T-helper 9 cell (primary cell): Measurements from ENCODE around the gene GANAB.
"Not testable (repeated sequence)": the region's sequence is repeated elsewhere in the genome, so short reads cannot be mapped to it uniquely, and the experiment has no call there.

Experiments used
- DNase-seq: peaks from one replicate; pipeline ENCODE4 v3.0.0-alpha.2; 2020

Gene GANAB

DNA sequence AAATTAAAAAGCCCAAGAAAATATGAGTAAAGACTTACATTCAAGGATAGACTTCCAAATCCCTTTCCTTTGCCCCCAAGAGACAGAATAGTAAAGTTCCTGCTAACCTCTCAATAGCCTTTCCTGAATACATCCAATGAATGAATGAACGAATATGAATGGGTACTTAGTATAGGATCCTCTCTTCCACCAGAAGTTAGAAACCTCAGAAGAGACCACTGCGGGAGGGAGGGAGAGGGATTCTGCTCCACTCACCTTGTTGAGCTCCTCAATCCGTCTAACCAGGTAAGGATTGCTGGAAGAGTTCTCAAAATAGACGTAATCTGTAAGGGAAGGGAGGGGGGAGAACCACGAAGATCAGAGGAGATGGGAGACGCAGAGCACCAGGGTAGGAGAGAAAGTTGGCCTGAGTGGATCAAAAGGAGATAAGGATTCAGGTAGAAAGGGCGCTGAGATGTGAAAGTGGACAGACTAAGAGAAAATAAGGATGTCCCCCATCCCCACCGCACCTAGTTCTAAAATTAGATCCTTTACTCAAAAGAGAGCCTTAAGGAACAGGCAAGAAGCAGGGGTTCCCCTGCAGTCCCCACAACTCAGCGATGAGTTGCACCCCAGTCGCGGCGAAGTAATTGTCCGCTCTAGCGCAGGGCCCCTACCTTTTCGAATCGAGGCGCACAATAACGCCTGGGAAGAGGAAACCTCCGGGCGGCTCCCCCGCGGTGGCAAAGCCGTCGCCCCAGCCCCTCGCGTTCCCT lies 45.9 kb downstream of the GANAB start:
- no peak for DNase-seq

GRCh38 chr11:62599901-62600300 lies 46.5 kb downstream of the GANAB start:
- no peak for DNase-seq

GRCh38 chr11:62599069-62599696 lies 47.2 kb downstream of the GANAB start:
- peak; percentile 89 for DNase-seq

- DNase-seq: no peak
Measured at GRCh38 chr11:62595124-62595523, 51.3 kb downstream of the GANAB start.

- DNase-seq: peak; percentile 69
Measured at GRCh38 chr11:62593434-62594044, 52.9 kb downstream of the GANAB start.

- no peak for DNase-seq
Measured at GRCh38 chr11:62592989-62593421, 53.4 kb downstream of the GANAB start.

DNA sequence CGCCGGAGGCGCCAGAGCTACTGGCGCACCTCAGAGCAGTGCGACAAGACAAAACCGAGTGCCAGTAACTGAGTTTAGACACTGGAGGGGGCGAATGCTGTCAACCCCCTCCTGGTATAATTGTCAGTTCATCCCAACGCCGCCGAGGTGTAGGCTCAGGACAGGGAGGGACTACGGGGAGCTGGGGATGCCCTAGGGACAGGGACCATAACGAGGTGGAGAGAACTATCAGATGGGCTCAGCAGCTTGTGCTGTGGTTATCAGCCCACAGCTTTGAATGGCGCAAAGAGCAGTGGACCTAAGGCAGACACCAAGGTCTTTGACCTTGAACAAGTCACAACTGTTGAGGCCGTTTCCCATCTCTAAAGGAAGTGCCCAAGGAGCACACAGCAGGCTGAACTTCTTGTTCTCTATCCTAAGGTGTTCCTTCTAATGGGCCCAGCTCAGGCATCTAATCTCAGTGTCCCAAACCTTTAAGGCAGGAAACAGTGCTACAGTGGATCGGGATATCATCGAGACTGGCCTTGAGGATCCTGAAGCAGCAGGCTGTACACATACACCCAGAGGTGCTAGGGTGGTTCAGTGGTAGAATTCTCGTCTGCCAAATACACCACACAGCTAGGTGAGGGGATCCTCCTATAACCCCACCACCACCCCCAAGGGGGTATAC lies 54.1 kb downstream of the GANAB start:
- no peak for DNase-seq

GRCh38 chr11:62591448-62592145 lies 54.8 kb downstream of the GANAB start, which contains the start of gene TUT1:
TSS of gene TUT1 (minus strand) at chr11:62591523. CDS start at chr11:62591485, 38 bp downstream.
- peak; percentile 89 for DNase-seq

DNA sequence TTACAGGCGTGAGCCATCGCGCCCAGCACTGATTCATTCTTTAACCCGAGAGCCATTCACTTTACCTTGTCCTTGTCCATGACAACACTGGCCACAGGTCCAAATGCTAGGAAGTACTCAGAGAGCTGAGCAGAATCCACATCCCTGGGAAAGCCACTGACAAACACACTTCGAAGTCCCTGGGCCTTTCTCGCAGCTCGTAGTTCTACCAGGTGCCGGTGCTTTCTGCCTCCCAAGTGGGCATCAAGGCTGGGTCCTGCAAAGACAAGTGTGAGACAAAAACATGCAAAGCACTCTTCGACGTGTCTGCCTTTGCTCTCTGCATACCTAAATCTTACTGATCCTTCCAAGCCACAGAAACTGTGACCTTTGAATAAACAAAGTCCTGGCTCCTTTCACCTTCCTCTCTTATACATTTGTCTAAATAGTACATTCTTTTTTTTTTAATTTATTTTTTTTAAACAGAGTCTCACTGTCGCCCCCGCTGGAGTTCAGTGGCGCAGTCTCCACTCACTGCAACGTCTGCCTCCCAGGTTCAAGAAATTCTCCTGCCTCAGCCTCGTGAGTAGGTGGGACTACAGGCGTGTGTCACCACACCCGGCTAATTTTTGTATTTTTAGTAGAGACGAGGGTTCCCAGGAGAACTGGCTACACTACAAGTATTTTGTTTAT lies 57.3 kb downstream of the GANAB start:
- DNase-seq: no peak

GRCh38 chr11:62585356-62585755 lies 61.1 kb downstream of the GANAB start:
- DNase-seq: not testable (repeated sequence)

DNA sequence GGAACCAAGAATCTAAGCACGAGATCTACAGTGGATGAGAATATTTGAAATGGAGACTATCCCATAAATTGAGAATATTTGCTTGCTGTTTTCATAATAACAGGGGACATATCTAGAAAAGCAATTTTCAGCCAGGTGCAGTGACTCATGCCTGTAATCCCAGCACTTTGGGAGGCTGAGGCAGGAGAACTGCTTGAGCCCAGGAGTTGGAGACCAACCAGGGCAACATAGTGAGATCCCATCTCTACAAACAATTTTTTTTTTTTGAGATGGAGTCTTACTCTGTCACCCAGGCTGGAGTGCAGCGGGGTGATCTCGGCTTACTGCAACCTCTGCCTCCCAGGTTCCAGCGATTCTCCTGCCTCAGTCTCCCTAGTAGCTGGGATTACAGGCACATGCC lies 64.7 kb downstream of the GANAB start:
- not testable (repeated sequence) for DNase-seq

DNA sequence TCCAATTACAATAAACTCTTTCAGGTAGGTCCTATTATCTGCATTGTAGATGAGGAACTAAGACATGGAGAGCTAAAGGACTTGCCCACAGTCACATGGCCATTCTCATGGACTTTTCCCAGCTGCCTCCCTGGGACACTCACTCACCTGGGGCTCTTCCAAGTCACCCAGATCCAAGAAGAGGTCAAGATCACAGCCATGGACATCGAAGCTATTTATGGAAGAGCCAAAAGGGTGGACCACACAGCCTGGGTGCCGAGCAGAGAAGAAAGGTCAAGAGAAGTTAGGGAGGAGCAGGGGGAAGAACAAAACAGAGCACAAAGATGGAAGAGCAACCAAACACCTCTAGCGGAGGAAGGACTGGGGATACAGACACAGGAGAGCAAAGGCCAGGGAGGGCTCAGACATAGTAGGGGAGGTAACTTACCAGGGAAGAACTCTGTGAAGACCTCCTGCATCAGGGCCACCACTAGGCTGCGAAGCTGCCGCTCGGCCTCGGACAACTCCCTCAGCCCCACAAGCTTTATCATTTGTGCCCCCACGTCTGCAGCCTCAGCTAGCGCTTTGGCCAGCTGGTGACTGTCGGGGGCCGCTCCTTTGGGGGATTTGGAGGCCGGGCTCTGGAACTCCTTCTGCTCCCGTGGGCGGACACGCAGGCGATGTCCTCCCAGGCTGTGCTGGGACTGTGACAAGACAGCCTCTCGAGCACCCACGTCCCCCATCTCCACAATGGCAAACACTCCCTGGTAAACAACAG lies 65.3 kb downstream of the GANAB start:
- DNase-seq: no peak

DNA sequence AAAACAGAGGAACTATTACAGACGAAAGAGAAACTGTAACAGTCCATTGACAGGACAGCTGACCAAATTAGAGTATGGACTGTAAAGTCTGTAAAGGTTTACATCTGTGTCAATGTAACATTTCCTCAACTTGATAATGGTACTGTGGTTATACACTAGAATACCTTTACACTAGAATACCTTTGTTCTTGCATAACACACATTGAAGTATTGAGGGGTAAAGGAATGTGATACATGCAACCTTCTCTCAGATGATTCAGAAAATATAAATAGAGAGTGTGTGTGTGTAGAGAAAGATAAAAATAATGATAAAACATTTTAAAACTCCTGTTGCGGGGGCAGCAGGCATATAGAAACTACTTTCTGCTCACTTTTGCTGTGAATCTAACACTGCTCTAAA lies 67.2 kb downstream of the GANAB start:
- no peak for DNase-seq

DNA sequence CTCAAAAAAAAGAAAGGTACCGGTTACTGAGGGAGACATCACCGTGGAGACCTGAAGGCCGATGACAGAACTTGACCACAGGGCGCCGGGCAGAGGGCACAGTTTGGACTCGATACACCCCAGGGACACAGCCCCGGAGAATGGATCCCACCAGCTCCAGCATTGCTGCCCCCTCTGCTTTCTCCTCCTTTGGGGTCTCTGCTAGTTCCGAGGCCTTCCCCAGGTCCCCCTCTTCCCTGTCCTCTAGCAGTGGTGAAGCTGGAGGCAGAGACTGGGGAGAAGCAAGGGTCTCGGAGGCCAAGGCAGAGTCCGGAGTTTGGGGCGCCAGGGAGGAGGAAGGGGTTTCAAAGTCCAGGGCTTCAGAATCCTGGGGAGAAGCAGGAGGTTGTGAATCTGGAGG lies 67.9 kb downstream of the GANAB start:
- DNase-seq: no peak

DNA sequence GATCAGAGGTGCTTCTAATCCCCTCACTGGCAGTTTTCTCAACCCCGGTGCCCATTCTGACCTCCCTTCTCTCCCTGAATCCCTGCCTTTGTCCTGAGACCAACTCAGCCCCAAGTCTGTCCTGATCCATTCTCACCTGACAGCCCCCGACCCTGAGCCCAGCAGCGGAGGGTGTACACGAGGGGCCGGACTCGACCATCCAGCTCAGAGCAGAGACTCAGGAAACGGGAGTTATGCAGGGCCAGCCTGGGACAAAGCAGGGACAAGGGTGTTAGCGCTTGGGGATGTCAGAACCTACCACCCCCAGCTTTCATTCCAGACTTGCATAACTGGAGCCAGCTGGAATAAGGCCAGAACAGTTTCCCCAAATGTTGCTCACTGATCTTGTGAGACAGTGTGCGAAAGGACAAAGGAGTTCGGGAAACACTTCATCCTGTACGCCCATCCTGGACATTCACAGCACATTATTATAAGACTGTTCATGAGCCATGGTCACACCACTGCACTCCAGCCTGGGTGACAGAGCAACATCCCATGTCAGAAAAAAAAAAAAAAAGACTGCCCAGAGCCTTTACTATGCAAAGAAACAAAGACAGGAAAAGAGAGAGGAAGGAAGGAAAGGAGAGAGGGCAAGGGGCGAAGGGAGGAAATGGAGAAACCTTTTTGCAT lies 69.2 kb downstream of the GANAB start:
- no peak for DNase-seq

- DNase-seq: no peak
Measured at GRCh38 chr11:62575837-62576236, 70.6 kb downstream of the GANAB start.

DNA sequence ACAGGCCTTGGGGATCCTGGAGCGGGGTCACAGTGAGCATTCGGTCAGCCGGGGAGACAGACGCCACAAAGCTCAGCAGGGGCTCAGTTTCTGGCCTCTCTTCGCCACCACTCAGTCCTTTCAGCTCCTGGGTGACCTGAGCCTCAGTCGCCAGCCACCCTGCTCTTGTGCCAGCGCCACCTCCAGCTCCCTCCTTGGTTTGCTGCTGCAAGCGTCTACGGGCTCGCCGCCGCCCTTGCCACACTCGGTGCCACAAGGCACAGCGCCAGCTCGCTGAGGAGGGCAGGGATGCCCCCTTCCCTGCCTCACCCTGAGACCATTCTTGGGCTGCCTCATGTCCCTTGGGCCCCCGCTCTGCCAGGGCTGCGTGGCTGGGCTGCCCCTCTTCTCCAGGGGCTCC lies 71.3 kb downstream of the GANAB start:
- no peak for DNase-seq
